ENCODE data around the gene ADCYAP1R1. TPM values are rescaled to one million over a fixed set of nuclear protein-coding genes. Genes with fewer than 3 reads are reported as not detected.

The ADCYAP1R1 gene
- total and polyA plus RNA-seq, 3 experiments from 2014 or later = not detected

GRCh38 chr7:31056775-31057346, 4.8 kb downstream of the ADCYAP1R1 start:
- H3K4me1 ChIP-seq (ENCODE audit: insufficient read depth, low read length) = no peaks in the 10 kb centered on the region
- no peaks in the 10 kb centered on the region for H3K27me3 ChIP-seq (ENCODE audit: insufficient read depth, low read length, poor library complexity, severe bottlenecking)
- ChIA-PET POLR2A (no interaction called here), CTCF (no interaction called here)
- H3K4me3 ChIP-seq (ENCODE audit: low read length) = no peak overlapping the region
- Mint-ChIP-seq H3K4me3 (no peak overlapping the region), H3K27me3 (peaks cover 15 to 27% of the 10 kb centered on the region in 2 donors), H3K4me1 (peaks cover 0 to 1% (median under 1%) of the 10 kb centered on the region in 3 donors), H3K27ac (no peak overlapping the region), H3K9me3 (no peaks in the 10 kb centered on the region), H3K36me3 (no peaks in the 10 kb centered on the region)
- H3K27ac ChIP-seq (ENCODE audit: low read depth, low read length) = no peak overlapping the region
- no peaks in the 10 kb centered on the region for H3K36me3 ChIP-seq (ENCODE audit: insufficient read depth, low read length)
- H3K9me3 ChIP-seq (ENCODE audit: low read length) = no peaks in the 10 kb centered on the region
- no peak for DNase-seq

- Mint-ChIP-seq H3K27ac (no peak overlapping the region), H3K27me3 (peaks cover 16 to 25% of the 10 kb centered on the region in 2 donors), H3K9me3 (no peaks in the 10 kb centered on the region), H3K4me3 (no peak overlapping the region), H3K36me3 (no peaks in the 10 kb centered on the region), H3K4me1 (no peaks in the 10 kb centered on the region)
- H3K27ac ChIP-seq (ENCODE audit: low read depth, low read length) = no peak overlapping the region
- CTCF ChIA-PET = no interaction called here
- DNase-seq = no peak
- no peaks in the 10 kb centered on the region for H3K36me3 ChIP-seq (ENCODE audit: insufficient read depth, low read length)
- POLR2A ChIA-PET = no interaction called here
- no peaks in the 10 kb centered on the region for H3K9me3 ChIP-seq (ENCODE audit: low read length)
- no peaks in the 10 kb centered on the region for H3K27me3 ChIP-seq (ENCODE audit: insufficient read depth, low read length, poor library complexity, severe bottlenecking)
- H3K4me1 ChIP-seq (ENCODE audit: insufficient read depth, low read length) = no peaks in the 10 kb centered on the region
- no peak overlapping the region for H3K4me3 ChIP-seq (ENCODE audit: low read length)
Observed at GRCh38 chr7:31058122-31058521, 6.0 kb downstream of the ADCYAP1R1 start.

- Histone ChIP-seq H3K27ac (ENCODE audit: low read depth, low read length) (no peak overlapping the region), H3K36me3 (ENCODE audit: insufficient read depth, low read length) (no peaks in the 10 kb centered on the region), H3K4me3 (ENCODE audit: low read length) (no peak overlapping the region), H3K4me1 (ENCODE audit: insufficient read depth, low read length) (no peaks in the 10 kb centered on the region), H3K9me3 (ENCODE audit: low read length) (no peaks in the 10 kb centered on the region), H3K27me3 (ENCODE audit: insufficient read depth, low read length, poor library complexity, severe bottlenecking) (no peaks in the 10 kb centered on the region)
- H3K4me1 Mint-ChIP-seq = no peaks in the 10 kb centered on the region
- H3K36me3 Mint-ChIP-seq = no peaks in the 10 kb centered on the region
- POLR2A ChIA-PET = no interaction called here
- no peak for DNase-seq
- H3K27ac Mint-ChIP-seq = no peak overlapping the region
- H3K27me3 Mint-ChIP-seq = peaks cover 11 to 23% of the 10 kb centered on the region in 2 donors
- CTCF ChIA-PET = no interaction called here
- no peak overlapping the region for H3K4me3 Mint-ChIP-seq
- no peaks in the 10 kb centered on the region for H3K9me3 Mint-ChIP-seq
Observed at GRCh38 chr7:31058688-31059087, 6.6 kb downstream of the ADCYAP1R1 start.

GRCh38 chr7:31059551-31059950, 7.4 kb downstream of the ADCYAP1R1 start:
- Mint-ChIP-seq H3K27me3 (peaks cover 4 to 14% of the 10 kb centered on the region in 2 donors), H3K4me3 (no peak overlapping the region), H3K9me3 (no peaks in the 10 kb centered on the region), H3K36me3 (no peaks in the 10 kb centered on the region), H3K27ac (no peak overlapping the region), H3K4me1 (no peaks in the 10 kb centered on the region)
- H3K9me3 ChIP-seq (ENCODE audit: low read length) = no peaks in the 10 kb centered on the region
- ChIA-PET POLR2A (no interaction called here), CTCF (no interaction called here)
- no peaks in the 10 kb centered on the region for H3K4me1 ChIP-seq (ENCODE audit: insufficient read depth, low read length)
- no peak overlapping the region for H3K27ac ChIP-seq (ENCODE audit: low read depth, low read length)
- no peaks in the 10 kb centered on the region for H3K27me3 ChIP-seq (ENCODE audit: insufficient read depth, low read length, poor library complexity, severe bottlenecking)
- H3K4me3 ChIP-seq (ENCODE audit: low read length) = no peak overlapping the region
- no peak for DNase-seq
- H3K36me3 ChIP-seq (ENCODE audit: insufficient read depth, low read length) = no peaks in the 10 kb centered on the region

- ChIA-PET CTCF (no interaction called here), POLR2A (no interaction called here)
- Mint-ChIP-seq H3K4me3 (no peak overlapping the region), H3K4me1 (no peaks in the 10 kb centered on the region), H3K27ac (no peak overlapping the region), H3K27me3 (peaks cover 4 to 6% of the 10 kb centered on the region in 2 donors), H3K36me3 (no peaks in the 10 kb centered on the region), H3K9me3 (no peaks in the 10 kb centered on the region)
- Histone ChIP-seq H3K36me3 (ENCODE audit: insufficient read depth, low read length) (no peaks in the 10 kb centered on the region), H3K27me3 (ENCODE audit: insufficient read depth, low read length, poor library complexity, severe bottlenecking) (no peaks in the 10 kb centered on the region), H3K4me1 (ENCODE audit: insufficient read depth, low read length) (no peaks in the 10 kb centered on the region), H3K9me3 (ENCODE audit: low read length) (no peaks in the 10 kb centered on the region), H3K4me3 (ENCODE audit: low read length) (no peak overlapping the region), H3K27ac (ENCODE audit: low read depth, low read length) (no peak overlapping the region)
- no peak for DNase-seq
Observed at GRCh38 chr7:31061185-31061584, 9.1 kb downstream of the ADCYAP1R1 start.

GRCh38 chr7:31062746-31063435, 10.8 kb downstream of the ADCYAP1R1 start:
- Histone ChIP-seq H3K27ac (ENCODE audit: low read depth, low read length) (no peak overlapping the region), H3K9me3 (ENCODE audit: low read length) (no peaks in the 10 kb centered on the region), H3K27me3 (ENCODE audit: insufficient read depth, low read length, poor library complexity, severe bottlenecking) (no peaks in the 10 kb centered on the region), H3K36me3 (ENCODE audit: insufficient read depth, low read length) (no peaks in the 10 kb centered on the region), H3K4me1 (ENCODE audit: insufficient read depth, low read length) (no peaks in the 10 kb centered on the region), H3K4me3 (ENCODE audit: low read length) (no peak overlapping the region)
- no peak overlapping the region for H3K4me3 Mint-ChIP-seq
- POLR2A ChIA-PET = no interaction called here
- no peaks in the 10 kb centered on the region for H3K4me1 Mint-ChIP-seq
- no peak for DNase-seq
- no peaks in the 10 kb centered on the region for H3K36me3 Mint-ChIP-seq
- CTCF ChIA-PET = no interaction called here
- no peak overlapping the region for H3K27ac Mint-ChIP-seq
- H3K9me3 Mint-ChIP-seq = no peaks in the 10 kb centered on the region
- peaks cover 0 to 3% of the 10 kb centered on the region in 2 donors for H3K27me3 Mint-ChIP-seq

- DNase-seq = peak in 1 of 5 donors; percentile 17
- Mint-ChIP-seq H3K4me3 (no peak overlapping the region), H3K27me3 (peaks cover 0 to 3% of the 10 kb centered on the region in 2 donors), H3K27ac (no peak overlapping the region), H3K4me1 (no peaks in the 10 kb centered on the region), H3K9me3 (no peaks in the 10 kb centered on the region), H3K36me3 (no peaks in the 10 kb centered on the region)
- Histone ChIP-seq H3K27ac (ENCODE audit: low read depth, low read length) (no peak overlapping the region), H3K4me1 (ENCODE audit: insufficient read depth, low read length) (no peaks in the 10 kb centered on the region), H3K36me3 (ENCODE audit: insufficient read depth, low read length) (no peaks in the 10 kb centered on the region), H3K27me3 (ENCODE audit: insufficient read depth, low read length, poor library complexity, severe bottlenecking) (no peaks in the 10 kb centered on the region), H3K4me3 (ENCODE audit: low read length) (no peak overlapping the region), H3K9me3 (ENCODE audit: low read length) (no peaks in the 10 kb centered on the region)
- CTCF ChIA-PET = no interaction called here
- POLR2A ChIA-PET = no interaction called here
Observed at GRCh38 chr7:31065021-31065593, 13.0 kb downstream of the ADCYAP1R1 start.

GRCh38 chr7:31065840-31066239, 13.7 kb downstream of the ADCYAP1R1 start:
- Histone ChIP-seq H3K9me3 (ENCODE audit: low read length) (no peaks in the 10 kb centered on the region), H3K4me1 (ENCODE audit: insufficient read depth, low read length) (no peaks in the 10 kb centered on the region), H3K27me3 (ENCODE audit: insufficient read depth, low read length, poor library complexity, severe bottlenecking) (no peaks in the 10 kb centered on the region), H3K36me3 (ENCODE audit: insufficient read depth, low read length) (no peaks in the 10 kb centered on the region), H3K4me3 (ENCODE audit: low read length) (no peak overlapping the region), H3K27ac (ENCODE audit: low read depth, low read length) (no peak overlapping the region)
- ChIA-PET POLR2A (no interaction called here), CTCF (no interaction called here)
- Mint-ChIP-seq H3K4me3 (no peak overlapping the region), H3K36me3 (no peaks in the 10 kb centered on the region), H3K27ac (no peak overlapping the region), H3K27me3 (peaks cover 0 to 1% of the 10 kb centered on the region in 2 donors), H3K4me1 (no peaks in the 10 kb centered on the region), H3K9me3 (no peaks in the 10 kb centered on the region)
- DNase-seq = peak in 1 of 5 donors; percentile 12

Data from CD8-positive, alpha-beta memory T cell (primary cell).